DOHH2 (cell line): ENCODE measurements around the gene XPOT.
A peak's percentile ranks its signal among the peaks of the same experiment; 100 is the strongest.

Source experiments
- H3F3A ChIP-seq: fragments of 200-600 bp; sonication (generic), shearing (Covaris generic); 2 replicates; pipeline ENCODE4 v1.6.0; 2016; ENCODE audit warnings: antibody characterized with exemption, mild to moderate bottlenecking; ENCODE audit not compliant: control insufficient read depth, insufficient read depth
- H3K27ac ChIP-seq: fragments of 200-600 bp; sonication (generic); 2 replicates; pipeline ENCODE4 v1.5.1; 2014; ENCODE audit warnings: low read depth, mild to moderate bottlenecking, low read length, moderate library complexity
- H3K27me3 ChIP-seq: fragments of 200-600 bp; sonication (generic); 2 replicates; pipeline ENCODE4 v1.6.1; 2014; ENCODE audit warnings: mild to moderate bottlenecking, low read length, mixed read lengths; ENCODE audit not compliant: control insufficient read depth
- H3K36me3 ChIP-seq: fragments of 200-600 bp; sonication (generic); 2 replicates; pipeline ENCODE4 v1.6.1; 2014; ENCODE audit warnings: mild to moderate bottlenecking, low read length, moderate library complexity, mixed read lengths; ENCODE audit not compliant: control insufficient read depth
- H3K4me1 ChIP-seq: fragments of 200-600 bp; sonication (generic); 2 replicates; pipeline ENCODE4 v1.6.1; 2014; ENCODE audit warnings: mild to moderate bottlenecking, low read length, mixed read lengths; ENCODE audit not compliant: control insufficient read depth
- H3K4me2 ChIP-seq: fragments of 200-600 bp; sonication (generic); 2 replicates; pipeline ENCODE4 v1.6.0; 2014; ENCODE audit warnings: mild to moderate bottlenecking, low read length, moderate library complexity
- H3K4me3 ChIP-seq: fragments of 200-600 bp; sonication (generic); 2 replicates; pipeline ENCODE4 v1.5.1; 2014; ENCODE audit warnings: mild to moderate bottlenecking, low read length, mixed read lengths
- H3K79me2 ChIP-seq: fragments of 200-600 bp; sonication (generic); 2 replicates; pipeline ENCODE4 v1.6.1; 2014; ENCODE audit warnings: mild to moderate bottlenecking, low read length, mixed read lengths; ENCODE audit not compliant: control insufficient read depth
- H3K9me2 ChIP-seq: fragments of 200-600 bp; sonication (generic); replicated peaks from 2 replicates; pipeline ENCODE4 v1.6.1; 2014; ENCODE audit warnings: mild to moderate bottlenecking, low read length, mixed read lengths; ENCODE audit not compliant: control insufficient read depth
- H3K9me3 ChIP-seq: fragments of 200-600 bp; sonication (generic); 2 replicates; pipeline ENCODE4 v1.6.1; 2014; ENCODE audit warnings: antibody characterized with exemption, low read length, mixed read lengths; ENCODE audit not compliant: control insufficient read depth, insufficient read depth
- H4K20me1 ChIP-seq: fragments of 200-600 bp; sonication (generic); 2 replicates; pipeline ENCODE4 v1.6.0; 2014; ENCODE audit warnings: low read depth, mild to moderate bottlenecking, antibody characterized with exemption, low read length, moderate library complexity; ENCODE audit not compliant: control insufficient read depth, insufficient read depth
- CTCF ChIP-seq: fragments of 200-600 bp; sonication (generic); IDR thresholded peaks from one replicate; pipeline ENCODE4 v1.5.1; 2014; ENCODE audit warnings: antibody characterized with exemption, mild to moderate bottlenecking, low read depth, low read length; ENCODE audit not compliant: poor library complexity, severe bottlenecking
- EZH2phosphoT487 ChIP-seq: fragments of 200-600 bp; sonication (generic); IDR thresholded peaks from 2 replicates; pipeline ENCODE4 v1.6.1; 2017; ENCODE audit warnings: borderline replicate concordance, mild to moderate bottlenecking, antibody characterized with exemption, low read length, moderate library complexity, mixed read lengths

Gene XPOT

GRCh38 chr12:64404470-64405256 lies 471 bp downstream of the XPOT start:
- no peak for TF ChIP-seq CTCF
- TF ChIP-seq EZH2phosphoT487 = no peak

GRCh38 chr12:64407342-64408223 lies 3.4 kb downstream of the XPOT start:
- peaks cover 22% of the 10 kb centered on the region for H3K4me1 ChIP-seq
- H3K79me2 ChIP-seq = peaks cover 66% of the 10 kb centered on the region

More at GRCh38 chr12:64404470-64405256, 471 bp downstream of the XPOT start:
- Histone ChIP-seq H3K4me2 (peak overlapping the region; percentile 73), H3K27ac (peak overlapping the region; percentile 81), H4K20me1 (no peaks in the 10 kb centered on the region), H3F3A (no peaks in the 10 kb centered on the region), H3K36me3 (peaks cover 25% of the 10 kb centered on the region), H3K4me3 (peak overlapping the region; percentile 89), H3K79me2 (peaks cover 53% of the 10 kb centered on the region), H3K9me3 (no peaks in the 10 kb centered on the region), H3K27me3 (no peaks in the 10 kb centered on the region), H3K9me2 (no peaks in the 10 kb centered on the region), H3K4me1 (peaks cover 22% of the 10 kb centered on the region)

GRCh38 chr12:64411427-64411826 lies 7.2 kb downstream of the XPOT start:
- no peaks in the 10 kb centered on the region for H4K20me1 ChIP-seq
- TF ChIP-seq CTCF (no peak), EZH2phosphoT487 (no peak)
- H3K4me3 ChIP-seq = no peak overlapping the region
- H3K27ac ChIP-seq = no peak overlapping the region
- H3F3A ChIP-seq = peaks cover 4% of the 10 kb centered on the region; the same call in 1 of the 2 replicates
- H3K4me1 ChIP-seq = peaks cover 6% of the 10 kb centered on the region
- H3K36me3 ChIP-seq = peaks cover 80% of the 10 kb centered on the region
- no peak overlapping the region for H3K4me2 ChIP-seq
- H3K79me2 ChIP-seq = peaks cover 55% of the 10 kb centered on the region
- H3K9me2 ChIP-seq = no peaks in the 10 kb centered on the region
- H3K9me3 ChIP-seq = no peaks in the 10 kb centered on the region
- H3K27me3 ChIP-seq = no peaks in the 10 kb centered on the region

More at GRCh38 chr12:64407342-64408223, 3.4 kb downstream of the XPOT start:
- H3K27ac ChIP-seq = no peak overlapping the region
- H3K9me2 ChIP-seq = no peaks in the 10 kb centered on the region
- no peaks in the 10 kb centered on the region for H3K9me3 ChIP-seq
- no peak overlapping the region for H3K4me2 ChIP-seq
- no peaks in the 10 kb centered on the region for H4K20me1 ChIP-seq
- no peak for TF ChIP-seq EZH2phosphoT487
- no peak for TF ChIP-seq CTCF
- no peak overlapping the region for H3K4me3 ChIP-seq
- peaks cover 54% of the 10 kb centered on the region for H3K36me3 ChIP-seq
- H3K27me3 ChIP-seq = no peaks in the 10 kb centered on the region
- peaks cover 4% of the 10 kb centered on the region; the same call in 1 of the 2 replicates for H3F3A ChIP-seq
